NCI-H2029 (cell line): ENCODE measurements around the gene SH3BP4.

Source experiments
- DNase-seq: peaks from one replicate; lab custom pipeline; 2025; lab: John Stamatoyannopoulos, UW

SH3BP4 gene

GRCh38 chr2:234967201-234967869 lies 15.5 kb downstream of the SH3BP4 start:
- no peak for DNase-seq

- DNase-seq = no peak
Observed at GRCh38 chr2:234967870-234968208, 16.0 kb downstream of the SH3BP4 start.

GRCh38 chr2:234968631-234969305 lies 17.0 kb downstream of the SH3BP4 start:
- DNase-seq = no peak

GRCh38 chr2:234969306-234970098 lies 17.7 kb downstream of the SH3BP4 start:
- no peak for DNase-seq

GRCh38 chr2:234970099-234970440 lies 18.3 kb downstream of the SH3BP4 start:
- DNase-seq = no peak

- no peak for DNase-seq
Observed at GRCh38 chr2:234970477-234970882, 18.7 kb downstream of the SH3BP4 start.

- DNase-seq = no peak
Observed at GRCh38 chr2:234971496-234971895, 19.7 kb downstream of the SH3BP4 start.

GRCh38 chr2:234973008-234973407 lies 21.2 kb downstream of the SH3BP4 start:
- DNase-seq = no peak

GRCh38 chr2:234974501-234975385 lies 22.9 kb downstream of the SH3BP4 start:
- DNase-seq = no peak

- DNase-seq = no peak
Observed at GRCh38 chr2:234975611-234976010, 23.8 kb downstream of the SH3BP4 start.

- peak; percentile 34 for DNase-seq
Observed at GRCh38 chr2:234976479-234977227, 24.8 kb downstream of the SH3BP4 start.

GRCh38 chr2:234977228-234977679 lies 25.4 kb downstream of the SH3BP4 start:
- DNase-seq = no peak

- DNase-seq = peak; percentile 77
Observed at GRCh38 chr2:234978466-234979203, 26.8 kb downstream of the SH3BP4 start.

GRCh38 chr2:234979204-234980167 lies 27.7 kb downstream of the SH3BP4 start:
- peak; percentile 41 for DNase-seq

GRCh38 chr2:234980451-234981187 lies 28.8 kb downstream of the SH3BP4 start:
- peak; percentile 59 for DNase-seq

- DNase-seq = peak; percentile 22
Observed at GRCh38 chr2:234981197-234982095, 29.6 kb downstream of the SH3BP4 start.

GRCh38 chr2:234982096-234982834 lies 30.4 kb downstream of the SH3BP4 start:
- DNase-seq = no peak
